IPS-NIHi7 (cell line): Measurements from ENCODE around the gene CPNE2.
"Not testable (repeated sequence)": the region's sequence is repeated elsewhere in the genome, so short reads cannot be mapped to it uniquely, and the experiment has no call there.

Experiments
- DNase-seq: peaks from one replicate; pipeline ENCODE4 v3.0.0; 2012; ENCODE audit warnings: mixed read lengths; ENCODE audit errors: extremely low spot score

Gene CPNE2

DNA sequence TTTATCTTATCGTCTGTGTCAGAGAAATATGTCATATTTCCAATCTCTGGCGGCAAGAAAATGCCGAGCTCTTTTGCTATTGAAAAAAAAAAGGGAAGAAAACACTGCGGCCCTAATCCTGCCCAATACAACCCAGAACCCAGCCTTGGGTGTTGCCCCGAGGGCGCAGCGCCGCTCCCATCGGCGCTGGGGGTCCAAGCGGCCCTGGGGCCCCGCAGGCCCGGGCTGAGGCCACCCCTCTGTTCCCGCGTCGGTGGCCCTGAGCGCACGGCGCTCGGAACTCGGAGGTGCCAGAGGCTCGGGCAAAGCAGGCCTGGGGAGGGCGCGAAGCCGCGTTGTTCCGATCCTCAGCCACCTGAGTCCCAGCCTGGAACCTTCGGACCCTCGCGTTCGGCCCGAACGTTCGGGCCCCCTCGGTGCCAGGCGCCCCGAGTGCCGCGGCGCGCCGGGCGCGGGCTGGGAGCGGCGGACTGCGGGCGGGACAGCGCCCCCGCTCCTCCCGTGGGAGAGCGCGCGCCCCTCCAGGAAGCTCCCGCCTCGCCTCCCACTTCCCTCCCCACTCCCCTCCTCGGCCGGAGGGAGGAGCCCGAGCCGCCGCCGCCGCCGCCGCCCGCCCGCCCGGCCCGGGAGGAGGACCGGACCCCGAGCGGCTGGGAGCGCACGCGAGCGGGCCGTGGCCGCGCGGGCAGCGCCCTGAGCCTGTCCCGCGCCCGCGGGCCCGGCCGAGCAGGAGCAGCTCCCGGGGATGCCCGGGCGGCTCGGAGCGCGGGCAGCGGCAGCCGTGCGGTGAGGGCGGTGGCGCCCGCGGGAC, at the start of gene CPNE2:
Gene CPNE2 (plus strand): TSS at position 609 of the 811 bp plus-strand sequence. CDS start 18,160 bp downstream, outside the sequence.
- DNase-seq = peak; percentile 66

DNA sequence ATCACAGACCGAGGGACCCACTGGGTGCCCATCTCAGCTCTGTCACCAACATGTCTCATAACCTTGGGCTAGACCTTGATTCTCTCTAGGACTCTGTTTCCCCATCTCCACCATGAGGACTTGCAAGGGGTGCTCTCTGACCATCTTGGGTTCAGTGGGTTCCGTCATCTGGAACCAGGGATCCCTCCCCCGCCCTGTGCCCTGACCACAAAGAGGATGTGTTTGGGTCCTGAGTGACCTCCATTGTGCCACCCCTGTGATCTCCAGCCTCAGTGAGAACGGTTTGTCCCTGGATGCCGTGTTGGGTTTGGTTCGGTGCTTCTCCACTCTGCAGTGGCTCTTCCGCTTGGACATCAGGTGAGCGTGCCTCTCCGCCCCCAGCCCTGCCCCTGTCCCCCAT, 49.1 kb upstream of the CPNE2 start:
- no peak for DNase-seq

DNA sequence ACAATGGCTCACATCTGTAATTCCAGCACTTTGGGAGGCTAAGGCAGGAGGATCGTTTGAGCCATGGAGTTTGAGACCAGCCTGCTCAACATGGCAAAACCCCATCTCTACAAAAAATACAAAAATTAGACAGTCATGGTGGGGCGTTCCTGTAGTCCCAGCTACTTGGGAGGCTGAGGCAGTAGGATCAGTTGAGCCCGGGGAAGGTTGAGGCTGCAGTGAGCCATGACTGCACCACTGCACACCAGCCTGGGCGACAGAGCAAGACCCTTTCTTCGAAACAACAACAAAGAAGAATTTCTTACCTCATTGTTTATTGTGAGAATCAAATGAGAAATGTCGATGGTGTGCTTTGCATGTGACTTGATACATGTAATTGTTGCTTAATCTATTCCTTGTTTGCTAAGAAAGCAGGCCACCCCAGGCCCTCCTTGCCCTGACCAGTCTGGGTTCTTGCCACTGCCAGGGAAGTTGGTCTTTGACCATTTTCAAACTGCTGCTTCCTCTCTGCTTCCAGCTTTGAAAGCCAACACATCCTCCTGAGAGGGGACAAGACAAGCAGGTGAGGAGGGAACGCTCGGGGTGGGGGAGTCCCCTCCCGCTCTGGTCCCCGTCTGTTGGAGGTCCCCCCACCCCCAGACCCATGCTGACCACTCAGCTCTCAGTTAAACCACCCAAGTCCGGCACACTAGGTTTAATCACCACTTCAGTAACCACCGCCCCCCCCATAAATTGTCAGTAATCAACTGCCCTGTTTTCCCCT, 47.3 kb upstream of the CPNE2 start:
- no peak for DNase-seq

DNA sequence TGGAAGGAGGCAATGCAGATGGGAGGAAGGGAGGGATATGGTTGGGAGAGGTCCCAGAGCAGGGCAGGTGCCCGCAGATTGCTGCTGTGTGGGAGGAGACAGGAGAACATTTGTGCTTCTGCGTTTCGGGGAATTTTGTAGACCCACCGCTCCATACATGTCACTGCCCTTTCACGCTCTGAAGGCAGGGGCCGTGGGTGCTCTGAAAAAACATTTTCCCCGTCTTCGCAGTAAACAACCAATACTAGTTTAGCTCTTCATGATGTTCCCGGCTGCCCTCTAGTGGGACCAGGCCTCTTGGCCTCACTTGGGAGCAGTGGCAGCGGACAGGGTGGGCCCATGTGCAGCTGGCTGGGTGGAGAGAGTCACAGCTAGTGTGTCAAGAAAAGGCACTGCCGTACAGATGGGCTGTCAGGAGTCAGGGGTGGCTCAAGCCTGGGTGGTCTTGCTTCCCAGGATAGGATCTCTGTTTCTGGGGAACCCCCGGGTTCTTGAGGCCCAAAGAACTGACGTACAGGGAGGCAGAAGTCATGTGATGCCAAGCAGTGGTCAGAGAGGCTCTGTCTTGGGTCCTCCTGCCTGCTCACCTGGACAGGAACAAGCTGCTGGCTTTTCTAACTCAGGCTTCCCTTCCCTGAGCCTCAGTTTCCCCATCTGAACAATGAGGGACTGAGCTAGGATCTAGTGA, 46.5 kb upstream of the CPNE2 start:
- DNase-seq = peak; percentile 92

DNA sequence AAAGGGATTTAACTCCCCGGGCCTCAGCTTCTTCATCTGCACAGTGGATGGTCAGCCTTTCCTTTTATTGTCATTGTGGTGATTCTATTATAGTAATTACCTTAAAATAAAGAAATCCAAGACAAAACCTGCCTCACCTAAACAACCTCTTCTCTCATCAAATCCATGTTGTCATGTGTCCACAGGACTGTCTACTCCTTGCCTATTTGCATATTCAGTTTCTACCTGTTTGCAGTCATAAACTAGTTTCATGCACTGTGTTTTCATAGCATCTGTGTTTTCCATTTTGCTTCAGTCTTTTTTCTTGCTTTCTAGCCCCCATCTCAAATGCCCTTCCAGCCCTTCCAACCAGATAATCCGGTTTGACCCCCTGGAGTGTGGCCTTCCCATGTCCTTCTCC, 44.3 kb upstream of the CPNE2 start:
- DNase-seq = no peak

- DNase-seq = no peak
Observed at GRCh38 chr16:57049678-57050077, 42.7 kb upstream of the CPNE2 start.

- DNase-seq = no peak
Observed at GRCh38 chr16:57051696-57052228, 40.6 kb upstream of the CPNE2 start.

- DNase-seq = no peak
Observed at GRCh38 chr16:57053206-57053605, 39.2 kb upstream of the CPNE2 start.

GRCh38 chr16:57054338-57054737, 38.0 kb upstream of the CPNE2 start:
- no peak for DNase-seq

- DNase-seq = no peak
Observed at GRCh38 chr16:57054771-57055170, 37.6 kb upstream of the CPNE2 start.

DNA sequence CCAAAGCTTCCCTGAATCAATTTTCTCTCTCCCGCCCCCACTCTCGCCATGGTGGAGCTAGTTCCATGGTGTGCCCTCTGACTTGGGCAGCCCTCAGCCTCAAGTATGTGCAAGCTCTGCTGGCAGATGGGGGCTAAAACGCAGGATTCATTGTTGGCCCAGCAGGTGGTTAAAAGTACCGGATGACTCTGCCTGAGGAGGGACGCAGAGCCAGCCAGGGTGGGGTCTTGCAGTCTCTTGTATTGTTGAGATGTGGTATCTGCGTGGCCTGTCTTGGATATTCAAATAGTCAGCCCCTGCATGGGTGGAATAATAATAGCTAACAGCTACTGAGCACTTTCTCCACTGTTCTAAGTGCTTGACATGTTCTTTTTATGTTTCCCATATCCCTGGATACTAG, 36.7 kb upstream of the CPNE2 start:
- DNase-seq = no peak

GRCh38 chr16:57058291-57058861, 34.0 kb upstream of the CPNE2 start:
- DNase-seq = no peak

DNA sequence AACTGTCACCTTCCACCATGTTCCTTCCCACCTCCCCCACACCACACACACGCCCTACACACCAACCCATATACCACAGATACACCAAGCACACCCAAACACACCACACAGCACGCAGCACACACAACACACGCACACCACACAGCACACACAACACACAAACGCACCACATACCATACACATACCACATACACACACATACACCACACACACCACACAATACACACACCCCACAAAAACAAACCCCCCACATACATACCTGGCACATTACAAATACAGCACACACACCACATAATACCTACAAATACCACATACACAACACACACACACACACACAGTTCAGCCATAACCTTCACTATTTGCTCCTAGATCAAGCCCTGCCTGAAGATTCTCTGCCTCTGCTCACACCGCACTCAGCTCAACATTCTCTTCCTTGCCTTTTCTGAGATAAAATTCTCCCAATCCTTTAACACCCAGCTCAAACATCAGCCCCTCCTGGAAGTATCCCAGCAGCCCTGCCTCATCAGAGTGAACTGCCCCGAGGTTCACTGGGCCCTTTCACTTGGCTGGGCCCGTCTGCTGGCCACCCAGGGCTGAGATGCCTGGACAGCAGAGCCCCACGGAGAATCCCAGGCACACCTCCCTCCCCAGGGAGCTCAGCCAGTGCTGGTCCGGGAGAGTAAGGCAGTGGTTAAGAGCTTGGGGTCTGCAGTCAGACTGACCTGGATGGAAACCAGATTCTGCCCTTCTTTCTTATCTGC, 31.9 kb upstream of the CPNE2 start:
- no peak for DNase-seq

DNA sequence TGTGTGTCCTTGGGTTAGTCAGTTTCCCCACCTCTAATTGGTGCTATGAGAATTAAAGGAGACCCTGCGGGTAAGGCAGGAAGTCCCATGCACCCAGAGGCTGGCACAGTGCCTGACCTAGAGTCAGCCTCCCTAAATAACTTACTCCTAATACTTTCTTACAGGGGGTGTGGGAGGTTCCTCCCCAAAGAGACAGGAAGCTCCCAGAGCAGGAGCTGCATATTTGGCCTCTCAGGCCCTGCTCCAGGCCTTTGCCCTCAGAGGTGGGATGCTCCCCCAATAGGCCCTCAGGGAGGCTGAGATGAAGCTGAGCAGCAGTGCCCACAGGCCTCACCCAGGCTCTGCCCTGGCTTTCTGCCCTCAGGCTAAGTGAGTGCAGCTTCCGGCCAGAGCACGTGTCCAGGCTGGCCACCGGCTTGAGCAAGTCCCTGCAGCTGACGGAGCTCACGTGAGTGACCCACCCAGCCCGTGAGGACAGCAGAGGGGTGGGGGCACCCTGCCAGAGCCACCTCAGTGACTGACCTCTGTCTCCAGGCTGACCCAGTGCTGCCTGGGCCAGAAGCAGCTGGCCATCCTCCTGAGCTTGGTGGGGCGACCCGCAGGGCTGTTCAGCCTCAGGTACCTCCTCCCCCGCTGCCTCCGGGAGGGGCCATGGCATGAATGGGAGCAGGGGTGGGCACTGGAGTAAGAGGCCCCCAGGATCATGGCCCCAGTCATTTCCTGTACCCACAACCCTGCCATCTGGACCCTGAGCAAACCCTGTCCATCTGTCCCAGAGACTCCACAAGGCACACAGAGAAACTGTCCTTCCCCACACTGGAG, 31.1 kb upstream of the CPNE2 start:
- DNase-seq = no peak

GRCh38 chr16:57062329-57062728, 30.1 kb upstream of the CPNE2 start:
- DNase-seq = no peak

DNA sequence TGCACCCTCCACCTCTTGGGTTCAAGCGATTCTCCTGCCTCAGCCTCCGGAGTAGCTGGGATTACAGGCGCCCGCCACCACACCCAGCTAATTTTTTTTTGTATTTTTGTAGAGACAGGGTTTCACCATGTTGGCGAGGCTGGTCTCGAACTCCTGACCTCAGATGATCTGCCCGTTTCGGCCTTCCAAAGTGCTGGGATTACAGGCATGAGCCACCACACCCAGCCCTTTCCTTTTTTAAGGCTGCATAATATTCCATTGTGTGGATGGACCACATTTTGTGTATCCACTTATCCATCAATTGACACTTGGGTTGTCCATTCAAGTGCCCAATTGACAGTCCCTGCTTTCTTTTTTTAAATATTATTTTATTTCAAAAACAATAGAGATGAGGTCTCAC, 29.2 kb upstream of the CPNE2 start:
- not testable (repeated sequence) for DNase-seq

DNA sequence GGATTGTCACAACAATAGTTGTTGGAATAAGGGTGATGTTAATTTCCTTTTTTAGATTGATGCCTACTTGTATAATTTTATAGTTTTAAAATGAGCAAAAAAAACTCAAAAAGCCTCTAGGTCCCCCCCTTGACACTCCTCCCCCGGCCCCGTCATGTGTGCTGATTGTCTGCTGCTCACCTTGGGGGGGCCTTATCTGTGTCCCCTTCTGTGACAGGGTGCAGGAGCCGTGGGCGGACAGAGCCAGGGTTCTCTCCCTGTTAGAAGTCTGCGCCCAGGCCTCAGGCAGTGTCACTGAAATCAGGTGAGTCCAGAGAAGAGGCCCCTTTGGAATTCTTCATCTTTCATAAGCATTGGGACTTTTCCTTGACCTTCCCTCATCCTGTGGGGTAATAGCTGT, 27.4 kb upstream of the CPNE2 start:
- no peak for DNase-seq

DNA sequence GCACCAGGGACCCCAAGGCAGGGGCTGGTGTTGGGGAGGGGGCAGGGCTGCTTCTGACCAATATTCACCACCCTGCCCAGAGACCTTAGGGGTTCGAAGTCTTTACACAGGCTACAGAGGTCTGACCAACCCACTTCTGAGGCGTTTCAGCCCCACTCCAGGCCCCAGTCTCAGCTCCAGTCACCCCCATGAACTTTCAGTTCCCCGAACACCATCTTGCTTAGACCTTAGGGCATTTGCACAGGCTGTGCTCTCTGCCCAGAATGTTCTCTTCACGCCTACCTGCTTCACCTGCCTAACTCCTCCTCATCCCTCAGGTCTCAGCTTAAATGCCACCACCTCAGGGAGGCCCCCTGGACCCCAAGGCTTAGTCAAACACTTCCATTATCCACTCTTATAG, 25.8 kb upstream of the CPNE2 start:
- no peak for DNase-seq

GRCh38 chr16:57067347-57067746, 25.0 kb upstream of the CPNE2 start:
- no peak for DNase-seq

DNA sequence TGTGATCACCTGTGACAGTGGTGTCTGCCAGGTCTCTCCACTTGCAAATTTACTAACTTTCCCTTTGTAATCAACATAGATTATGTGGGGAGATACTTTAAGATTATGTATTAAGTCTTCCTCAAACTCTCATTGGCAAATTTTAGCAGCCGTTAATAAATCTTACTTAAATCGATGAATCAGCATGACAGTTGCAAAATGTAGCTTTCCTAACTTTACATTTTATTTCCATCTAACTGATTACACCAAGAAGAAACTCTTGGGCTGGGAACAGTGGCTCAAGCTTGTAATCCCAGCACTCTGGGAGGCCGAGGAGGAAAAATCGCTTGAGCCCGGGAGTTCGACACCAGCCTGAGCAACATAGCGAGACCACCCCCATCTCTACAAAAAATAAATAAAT, 23.3 kb upstream of the CPNE2 start:
- DNase-seq = no peak
